GM18907 (cell line): ENCODE data around the gene EME2.

Source experiments
- ATAC-seq: cut with Tn5 transposase; IDR thresholded peaks from one replicate; pipeline ENCODE4 v1.9.1; 2021; ENCODE audit warnings: mild to moderate bottlenecking, moderate library complexity; ENCODE audit not compliant: unreplicated experiment

EME2 gene

GRCh38 chr16:1766231-1766630, 6.4 kb upstream of the EME2 start:
- ATAC-seq: no peak

GRCh38 chr16:1766701-1767100, 5.9 kb upstream of the EME2 start:
- ATAC-seq: no peak

- ATAC-seq: no peak
These were observed 5.3 kb upstream of the EME2 start for GRCh38 chr16:1767116-1767994.

GRCh38 chr16:1768061-1768766, 4.4 kb upstream of the EME2 start:
- ATAC-seq: no peak

- ATAC-seq: no peak
These were observed 3.7 kb upstream of the EME2 start for GRCh38 chr16:1768767-1769401.

GRCh38 chr16:1769402-1770300, 3.0 kb upstream of the EME2 start:
- no peak for ATAC-seq

GRCh38 chr16:1770328-1771187, 2.1 kb upstream of the EME2 start:
- ATAC-seq: no peak

GRCh38 chr16:1771188-1771863, 1.3 kb upstream of the EME2 start, which contains the start of gene NME3:
Gene NME3, minus strand, starts transcription at chr16:1771543. Its CDS starts 9 bp downstream, at chr16:1771534.
- ATAC-seq: no peak

GRCh38 chr16:1771864-1772361, 697 bp upstream of the EME2 start:
- ATAC-seq: no peak

GRCh38 chr16:1772908-1773702, 495 bp downstream of the EME2 start, which contains the start of gene MRPS34:
Gene MRPS34, minus strand, starts transcription at chr16:1773134. Its CDS starts 15 bp downstream, at chr16:1773119.
- ATAC-seq: peak; percentile 51

GRCh38 chr16:1773703-1774447, 1.3 kb downstream of the EME2 start:
- ATAC-seq: peak; percentile 0

GRCh38 chr16:1774448-1774780, 1.8 kb downstream of the EME2 start:
- no peak for ATAC-seq

GRCh38 chr16:1775006-1775845, 2.6 kb downstream of the EME2 start:
- no peak for ATAC-seq

GRCh38 chr16:1775846-1776671, 3.4 kb downstream of the EME2 start:
- no peak for ATAC-seq

- no peak for ATAC-seq
These were observed 4.0 kb downstream of the EME2 start for GRCh38 chr16:1776672-1776955.

- ATAC-seq: no peak
These were observed 4.4 kb downstream of the EME2 start for GRCh38 chr16:1776991-1777374.
